Colonic mucosa (tissue), 4 donors: ENCODE measurements around the gene DSCAML1. TPM values are rescaled to one million over a fixed set of nuclear protein-coding genes. Genes with fewer than 3 reads are reported as not detected.
A peak's percentile ranks its signal among the peaks of the same experiment; 100 is the strongest.

Source experiments
- DNase-seq: peaks from one replicate; pipeline ENCODE4 v3.0.0-alpha.2; 2020
- H3K27ac ChIP-seq: fragments of 200-600 bp; one replicate; pipeline ENCODE4 v1.8.0; 2021
- H3K27me3 ChIP-seq: fragments of 200-600 bp; one replicate; pipeline ENCODE4 v1.8.0; 2021
- H3K36me3 ChIP-seq: fragments of 200-600 bp; one replicate; pipeline ENCODE4 v1.8.0; 2021
- H3K4me1 ChIP-seq: fragments of 200-600 bp; one replicate; pipeline ENCODE4 v1.8.0; 2021; ENCODE audit warnings: mild to moderate bottlenecking
- H3K4me3 ChIP-seq: fragments of 200-600 bp; one replicate; pipeline ENCODE4 v1.8.0; 2021
- H3K9ac ChIP-seq, 2 donors: one replicate each; pipeline ENCODE4 v1.7.0; 2013; ENCODE audit warnings: control low read depth in 2 of 2, low read depth in 2 of 2, low read length in 2 of 2
- H3K9me3 ChIP-seq: fragments of 200-600 bp; one replicate; pipeline ENCODE4 v1.8.0; 2021
- intact Hi-C: fragments of 100-400 bp; cut with DNase I; formaldehyde crosslinking; loops from one replicate; pipeline ENCODE4 v1.14.1; 2022
- total RNA-seq, 2 donors: library from RNA; stranded (reverse); fragmentation: NEBNext Ultra II Directional in 1 of 2; extraction: Animal tissue kit (Norgen Biotek cat#: 25700) in 1 of 2; gene quantifications; one replicate each; pipeline ENCODE4 v1.2.1, GENCODE V29; 2021
- TF ChIP-seq, protein P1 (sequence below): fragments of 200-600 bp; IDR thresholded peaks from one replicate; pipeline ENCODE4 v1.8.0; 2022; ENCODE audit warnings: antibody characterized with exemption, mild to moderate bottlenecking
- donor health status: healthy.
- donor health status: DM: no; HTN: no; CAD: no.
- donor health status: DM: no; HTN: no; CAD: no.

Gene DSCAML1
- total RNA-seq, 2 donors from 2014 or later: 1.2 to 4.3 TPM

DNA sequence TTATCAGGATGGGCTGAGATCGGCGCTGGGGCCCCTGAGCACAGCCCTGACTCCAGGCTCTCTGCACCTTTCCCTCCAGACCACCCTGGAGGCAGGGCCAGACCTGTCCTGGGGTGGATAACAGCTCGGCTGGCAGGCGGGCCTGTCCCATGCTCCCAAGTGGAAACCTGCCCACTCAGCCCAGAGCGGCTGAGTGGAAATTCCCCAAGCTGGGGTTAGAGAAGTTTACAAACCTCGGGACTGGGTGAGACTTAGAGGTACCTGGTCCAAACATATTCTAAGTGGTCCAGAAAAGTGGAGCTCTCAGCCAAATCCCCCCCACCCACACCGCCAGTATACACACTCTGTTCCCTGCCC lies 32.3 kb upstream of the DSCAML1 start:
- DNase-seq: peak; percentile 17
- Histone ChIP-seq H3K9ac (no peak overlapping the region), H3K27ac (no peak overlapping the region), H3K4me3 (no peak overlapping the region), H3K27me3 (no peaks in the 10 kb centered on the region), H3K9me3 (no peaks in the 10 kb centered on the region), H3K4me1 (no peaks in the 10 kb centered on the region), H3K36me3 (no peaks in the 10 kb centered on the region)
- TF ChIP-seq, protein P1, sequence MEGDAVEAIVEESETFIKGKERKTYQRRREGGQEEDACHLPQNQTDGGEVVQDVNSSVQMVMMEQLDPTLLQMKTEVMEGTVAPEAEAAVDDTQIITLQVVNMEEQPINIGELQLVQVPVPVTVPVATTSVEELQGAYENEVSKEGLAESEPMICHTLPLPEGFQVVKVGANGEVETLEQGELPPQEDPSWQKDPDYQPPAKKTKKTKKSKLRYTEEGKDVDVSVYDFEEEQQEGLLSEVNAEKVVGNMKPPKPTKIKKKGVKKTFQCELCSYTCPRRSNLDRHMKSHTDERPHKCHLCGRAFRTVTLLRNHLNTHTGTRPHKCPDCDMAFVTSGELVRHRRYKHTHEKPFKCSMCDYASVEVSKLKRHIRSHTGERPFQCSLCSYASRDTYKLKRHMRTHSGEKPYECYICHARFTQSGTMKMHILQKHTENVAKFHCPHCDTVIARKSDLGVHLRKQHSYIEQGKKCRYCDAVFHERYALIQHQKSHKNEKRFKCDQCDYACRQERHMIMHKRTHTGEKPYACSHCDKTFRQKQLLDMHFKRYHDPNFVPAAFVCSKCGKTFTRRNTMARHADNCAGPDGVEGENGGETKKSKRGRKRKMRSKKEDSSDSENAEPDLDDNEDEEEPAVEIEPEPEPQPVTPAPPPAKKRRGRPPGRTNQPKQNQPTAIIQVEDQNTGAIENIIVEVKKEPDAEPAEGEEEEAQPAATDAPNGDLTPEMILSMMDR: no peak
- intact Hi-C loops: no loop called here

DNA sequence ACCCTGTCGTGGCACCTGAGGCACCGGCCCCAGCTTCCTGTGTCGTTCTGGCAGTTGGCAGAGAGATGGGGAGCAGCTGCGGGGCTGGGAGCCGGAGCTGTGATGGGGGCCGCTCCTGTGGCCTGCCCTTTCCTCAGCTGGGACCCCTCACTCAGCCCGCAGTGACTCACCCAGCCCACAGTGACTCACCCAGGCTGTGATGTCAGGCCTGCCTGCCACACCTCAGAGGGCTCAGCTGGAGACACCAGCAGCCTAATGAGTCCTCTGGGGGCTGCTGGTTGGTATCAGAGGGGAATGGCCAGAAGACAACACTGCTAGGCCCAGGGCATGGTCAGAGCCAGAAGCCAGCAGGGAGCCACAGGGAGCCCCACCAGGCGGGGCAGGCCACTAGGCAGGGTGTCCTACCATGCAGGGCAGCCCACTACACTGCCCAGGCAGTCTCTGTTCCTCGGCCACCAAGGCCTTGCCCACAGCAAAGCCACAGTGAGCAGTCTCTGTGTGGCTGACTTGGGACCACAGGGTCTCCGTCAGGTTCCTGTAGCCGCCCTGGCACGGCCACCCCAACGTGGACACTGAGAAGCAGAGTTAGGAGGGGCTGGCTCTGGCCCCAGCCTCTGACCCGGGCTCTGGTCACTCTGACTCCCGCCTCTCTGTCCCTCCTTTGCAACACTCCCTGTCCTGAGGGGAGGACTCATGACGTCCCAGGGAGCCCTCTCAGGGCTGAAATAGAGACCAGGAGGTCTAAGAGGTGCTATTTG lies 31.8 kb upstream of the DSCAML1 start:
- DNase-seq: peak; percentile 35
- H3K36me3 ChIP-seq: no peaks in the 10 kb centered on the region
- H3K4me3 ChIP-seq: no peak overlapping the region
- no peaks in the 10 kb centered on the region for H3K4me1 ChIP-seq
- no peaks in the 10 kb centered on the region for H3K9me3 ChIP-seq
- no peak overlapping the region for H3K9ac ChIP-seq
- intact Hi-C loops: no loop called here
- TF ChIP-seq, protein P1: no peak
- peak overlapping the region; percentile 11 for H3K27ac ChIP-seq
- no peaks in the 10 kb centered on the region for H3K27me3 ChIP-seq

DNA sequence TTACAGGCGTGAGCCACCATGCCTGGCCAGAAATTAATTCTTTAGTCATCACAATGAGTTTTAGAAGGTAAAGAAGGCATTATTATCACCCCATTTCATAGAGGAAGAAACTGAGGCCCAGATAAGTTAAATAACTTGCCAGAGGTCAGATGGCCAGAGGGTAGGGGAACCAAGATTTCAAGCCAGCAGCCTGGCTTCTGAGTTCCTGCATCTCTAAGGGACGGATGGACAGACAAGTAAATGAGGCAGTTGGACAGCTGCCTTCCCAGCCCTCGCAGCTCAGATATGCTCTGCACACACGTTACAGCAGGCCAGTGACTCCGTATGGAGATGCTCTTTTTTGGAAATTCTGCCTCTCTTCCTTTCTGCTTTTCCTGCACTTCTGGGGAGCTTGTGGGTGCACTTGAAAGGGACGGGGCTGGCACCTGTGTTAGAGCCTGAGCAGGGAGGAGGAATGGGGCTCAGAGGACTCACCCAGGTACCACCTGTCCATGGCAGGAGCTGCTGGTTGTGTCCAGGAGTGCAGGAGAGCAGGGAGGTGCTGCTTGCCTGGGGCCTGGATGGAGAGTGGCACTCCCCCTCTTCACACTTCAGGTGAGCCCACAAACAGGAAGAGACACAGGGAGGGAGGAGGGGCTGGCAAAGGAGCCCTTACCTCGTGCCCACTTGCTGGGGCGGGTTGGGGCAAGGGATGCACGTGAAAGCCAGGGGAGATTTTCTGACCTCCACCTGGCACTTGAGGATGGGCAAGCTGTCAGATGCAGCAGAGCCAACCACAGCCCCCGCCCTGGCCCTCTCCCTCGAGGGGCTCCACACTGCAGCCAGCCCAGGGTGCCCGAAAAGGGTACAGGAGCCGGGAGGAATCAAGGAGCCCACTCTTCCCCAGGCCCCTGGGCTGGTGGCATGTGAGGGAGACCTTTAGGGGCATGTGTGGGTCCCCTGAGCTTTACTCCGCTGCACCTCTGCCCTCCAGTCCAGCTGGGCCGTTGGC lies 30.8 kb upstream of the DSCAML1 start:
- intact Hi-C loops: no loop called here
- H3K9me3 ChIP-seq: no peaks in the 10 kb centered on the region
- no peaks in the 10 kb centered on the region for H3K36me3 ChIP-seq
- TF ChIP-seq, protein P1: no peak
- DNase-seq: peak; percentile 14
- no peak overlapping the region for H3K9ac ChIP-seq
- H3K4me1 ChIP-seq: no peaks in the 10 kb centered on the region
- H3K27me3 ChIP-seq: no peaks in the 10 kb centered on the region
- H3K4me3 ChIP-seq: no peak overlapping the region
- H3K27ac ChIP-seq: peak overlapping the region; percentile 11

DNA sequence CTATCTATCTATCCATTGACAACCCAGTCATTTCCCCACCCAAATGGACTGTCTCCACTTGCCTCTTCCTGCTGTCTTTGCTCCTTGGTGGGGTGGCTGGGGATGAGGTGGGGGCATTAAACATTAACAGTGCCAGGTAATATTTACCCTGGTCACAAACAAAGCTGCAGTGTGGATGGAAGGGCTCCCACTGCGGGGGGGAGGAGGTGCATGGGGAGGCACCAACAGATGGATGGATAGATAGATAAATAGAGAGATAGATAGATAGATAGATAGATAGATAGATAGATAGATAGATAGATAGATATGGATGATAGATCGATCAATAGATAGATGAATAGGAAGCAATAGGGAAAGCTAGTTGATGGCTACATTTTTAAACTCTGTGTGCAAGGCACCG lies 29.8 kb upstream of the DSCAML1 start:
- no peaks in the 10 kb centered on the region for H3K9me3 ChIP-seq

DNA sequence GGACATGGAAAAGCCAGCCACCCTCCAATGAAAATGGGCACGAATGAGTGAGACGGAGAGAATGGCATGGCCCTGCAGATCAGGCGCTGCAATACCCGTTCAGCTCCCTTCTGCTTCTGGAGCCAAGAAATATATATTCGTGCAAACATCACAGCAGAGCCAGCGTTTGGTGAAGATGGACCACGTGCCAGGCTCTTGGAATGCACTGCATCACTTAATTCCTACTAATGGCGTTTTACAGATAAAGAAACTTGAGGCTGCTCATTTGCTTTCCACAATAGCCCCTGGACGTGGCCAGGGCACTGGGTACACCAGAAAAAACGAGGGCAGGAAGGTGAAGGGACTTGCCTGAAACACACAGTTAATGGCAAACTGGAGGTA lies 29.2 kb upstream of the DSCAML1 start:
- H3K27me3 ChIP-seq: no peaks in the 10 kb centered on the region
- no peak overlapping the region for H3K4me3 ChIP-seq
- intact Hi-C loops: no loop called here
- no peaks in the 10 kb centered on the region for H3K4me1 ChIP-seq
- no peaks in the 10 kb centered on the region for H3K9me3 ChIP-seq
- DNase-seq: no peak
- no peak overlapping the region for H3K9ac ChIP-seq
- no peaks in the 10 kb centered on the region for H3K36me3 ChIP-seq
- H3K27ac ChIP-seq: no peak overlapping the region
- TF ChIP-seq, protein P1: no peak

More for the DNA sequence above, 29.8 kb upstream of the DSCAML1 start:
- Histone ChIP-seq H3K4me3 (no peak overlapping the region), H3K27me3 (no peaks in the 10 kb centered on the region), H3K4me1 (no peaks in the 10 kb centered on the region), H3K27ac (no peak overlapping the region), H3K36me3 (no peaks in the 10 kb centered on the region), H3K9ac (no peak overlapping the region)
- intact Hi-C loops: no loop called here
- TF ChIP-seq, protein P1: no peak
- DNase-seq: no peak
